Caco-2 (cell line): ENCODE results near the gene IGFBP6. TPM values are rescaled to one million over a fixed set of nuclear protein-coding genes. Genes with fewer than 3 reads are reported as not detected.
A peak's percentile ranks its signal among the peaks of the same experiment; 100 is the strongest.

Experiments used
- BruUV-seq: library from RNA; stranded (reverse); fragments of 400-500 nt; replicated peaks from 2 replicates; lab custom pipeline; 2021; lab: Mats Ljungman, UMichigan
- CTCF ChIA-PET: fragments of 300-600 bp; sonication (Branson Sonifier 250); formaldehyde crosslinking; loops from one replicate; lab custom pipeline; 2022; ENCODE audit warnings: antibody characterized with exemption; lab: Charles Lee
- POLR2A ChIA-PET: fragments of 300-600 bp; sonication (Branson Sonifier 250); formaldehyde crosslinking; loops from one replicate; lab custom pipeline; 2022; ENCODE audit warnings: antibody characterized with exemption; lab: Charles Lee
- DNase-seq, 2 experiments: peaks; one replicate each; pipeline versions ENCODE4 v3.0.0 to v3.0.0-alpha.2; 2020 to 2022
- H3K27me3 ChIP-seq: replicated peaks from 2 replicates; pipeline ENCODE4 v1.6.0; 2011; ENCODE audit warnings: low read length; ENCODE audit not compliant: control insufficient read depth, insufficient read depth
- H3K36me3 ChIP-seq: 2 replicates; pipeline ENCODE4 v1.5.1; 2011; ENCODE audit warnings: low read length; ENCODE audit not compliant: control insufficient read depth, insufficient read depth
- H3K4me1 ChIP-seq: fragments of 250-450 bp; sonication (Bioruptor Pico); 2 replicates; pipeline ENCODE4 v1.5.1; 2020; ENCODE audit warnings: mild to moderate bottlenecking
- H3K4me3 ChIP-seq: 2 replicates; pipeline ENCODE4 v1.5.1; 2011; ENCODE audit warnings: low read depth, mild to moderate bottlenecking, control low read depth, low read length
- H3K9me3 ChIP-seq: fragments of 250-450 bp; sonication (Bioruptor Pico); 2 replicates; pipeline ENCODE4 v1.5.1; 2020; ENCODE audit warnings: mild to moderate bottlenecking, moderate library complexity
- H3K27ac Mint-ChIP-seq: one replicate; pipeline ENCODE4 v1.8.0; 2022; ENCODE audit warnings: mixed read lengths; ENCODE audit not compliant: unreplicated experiment
- H3K27me3 Mint-ChIP-seq: one replicate; pipeline ENCODE4 v1.8.0; 2022; ENCODE audit warnings: mixed read lengths; ENCODE audit not compliant: insufficient read depth, unreplicated experiment
- H3K36me3 Mint-ChIP-seq: one replicate; pipeline ENCODE4 v1.8.0; 2022; ENCODE audit warnings: mild to moderate bottlenecking, mixed read lengths; ENCODE audit not compliant: insufficient read depth, unreplicated experiment
- H3K4me1 Mint-ChIP-seq: one replicate; pipeline ENCODE4 v1.8.0; 2022; ENCODE audit warnings: low read depth, mixed read lengths; ENCODE audit not compliant: unreplicated experiment
- H3K4me3 Mint-ChIP-seq: one replicate; pipeline ENCODE4 v1.8.0; 2022; ENCODE audit warnings: mild to moderate bottlenecking, moderate library complexity, mixed read lengths; ENCODE audit not compliant: unreplicated experiment
- H3K9me3 Mint-ChIP-seq: one replicate; pipeline ENCODE4 v1.8.0; 2022; ENCODE audit warnings: mixed read lengths; ENCODE audit not compliant: unreplicated experiment
- intact Hi-C: fragments of 100-400 bp; cut with micrococcal nuclease; formaldehyde crosslinking; loops from one replicate; pipeline ENCODE4 v1.10.0; 2022; ENCODE audit not compliant: unreplicated experiment
- total RNA-seq: library from RNA; stranded (reverse); gene quantifications from 2 replicates; pipeline ENCODE4 v1.2.3, GENCODE V29; 2022
- TF ChIP-seq, protein P1 (sequence below), 2 experiments: fragments of 200-600 bp in 1 of 2; IDR thresholded peaks; 1 replicate in 1 of 2; 2 replicates in 1 of 2; pipeline versions ENCODE4 v1.5.1 to v1.8.0; 2011 to 2022; ENCODE audit warnings: antibody characterized with exemption in 1 of 2, control low read depth in 1 of 2, inconsistent platforms in 1 of 2, low read depth in 1 of 2, low read length in 1 of 2, mild to moderate bottlenecking in 1 of 2, moderate library complexity in 1 of 2; ENCODE audit not compliant: insufficient read depth in 1 of 2, severe bottlenecking in 1 of 2, unreplicated experiment in 1 of 2

IGFBP6 gene
- total RNA-seq, 1 experiment from 2014 or later: 34.7 TPM

DNA sequence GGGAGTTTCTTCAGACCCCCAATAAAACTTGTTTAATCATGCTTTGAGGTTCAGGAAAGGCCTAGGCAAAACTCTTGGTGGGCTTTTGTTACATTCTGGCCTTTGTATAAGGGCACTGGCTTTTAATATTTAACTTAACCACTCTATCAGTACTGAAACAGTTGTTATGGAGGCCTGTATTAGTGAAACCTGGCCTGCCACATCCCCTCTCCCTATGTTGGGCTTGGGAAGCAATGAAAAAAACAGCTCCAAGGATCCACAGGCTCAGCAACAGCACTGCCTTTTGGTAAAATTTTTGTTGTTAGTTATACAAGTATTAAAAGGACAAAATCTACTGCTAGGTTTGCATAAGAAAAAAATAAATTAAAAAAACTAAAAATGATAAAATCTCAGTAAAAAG is 16.5 kb downstream of the IGFBP6 start:
- peak; percentile 28 to 55 for DNase-seq
- Mint-ChIP-seq H3K36me3 (peaks cover 7% of the 10 kb centered on the region), H3K4me3 (peak overlapping the region; percentile 72), H3K27ac (peak overlapping the region; percentile 17), H3K4me1 (peaks cover 5% of the 10 kb centered on the region), H3K9me3 (no peaks in the 10 kb centered on the region), H3K27me3 (no peaks in the 10 kb centered on the region)
- TF ChIP-seq, protein P1, sequence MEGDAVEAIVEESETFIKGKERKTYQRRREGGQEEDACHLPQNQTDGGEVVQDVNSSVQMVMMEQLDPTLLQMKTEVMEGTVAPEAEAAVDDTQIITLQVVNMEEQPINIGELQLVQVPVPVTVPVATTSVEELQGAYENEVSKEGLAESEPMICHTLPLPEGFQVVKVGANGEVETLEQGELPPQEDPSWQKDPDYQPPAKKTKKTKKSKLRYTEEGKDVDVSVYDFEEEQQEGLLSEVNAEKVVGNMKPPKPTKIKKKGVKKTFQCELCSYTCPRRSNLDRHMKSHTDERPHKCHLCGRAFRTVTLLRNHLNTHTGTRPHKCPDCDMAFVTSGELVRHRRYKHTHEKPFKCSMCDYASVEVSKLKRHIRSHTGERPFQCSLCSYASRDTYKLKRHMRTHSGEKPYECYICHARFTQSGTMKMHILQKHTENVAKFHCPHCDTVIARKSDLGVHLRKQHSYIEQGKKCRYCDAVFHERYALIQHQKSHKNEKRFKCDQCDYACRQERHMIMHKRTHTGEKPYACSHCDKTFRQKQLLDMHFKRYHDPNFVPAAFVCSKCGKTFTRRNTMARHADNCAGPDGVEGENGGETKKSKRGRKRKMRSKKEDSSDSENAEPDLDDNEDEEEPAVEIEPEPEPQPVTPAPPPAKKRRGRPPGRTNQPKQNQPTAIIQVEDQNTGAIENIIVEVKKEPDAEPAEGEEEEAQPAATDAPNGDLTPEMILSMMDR (IDR thresholded peaks at IDR 0.05; ENCODE audit: insufficient read depth in 1 of 2, low read depth in 1 of 2, low read length in 1 of 2, severe bottlenecking in 1 of 2, unreplicated experiment in 1 of 2): no peak
- intact Hi-C loops: no loop called here
- POLR2A ChIA-PET: no interaction called here
- H3K9me3 ChIP-seq: 0 out of 2 replicates have a peak, but pooled peaks cover 3% of the 10 kb centered on the region
- CTCF ChIA-PET: interaction anchor here (0.8 kb wide), 1 partner anchor 35 kb away, joined by 7 read pairs; the partner anchor contains the start of gene SPRYD3
- no TSS peak for BruUV-seq
- H3K27me3 ChIP-seq: no peaks in the 10 kb centered on the region
- no peak overlapping the region for H3K4me3 ChIP-seq
- H3K4me1 ChIP-seq: peaks cover 21% of the 10 kb centered on the region
- H3K36me3 ChIP-seq: no peaks in the 10 kb centered on the region

DNA sequence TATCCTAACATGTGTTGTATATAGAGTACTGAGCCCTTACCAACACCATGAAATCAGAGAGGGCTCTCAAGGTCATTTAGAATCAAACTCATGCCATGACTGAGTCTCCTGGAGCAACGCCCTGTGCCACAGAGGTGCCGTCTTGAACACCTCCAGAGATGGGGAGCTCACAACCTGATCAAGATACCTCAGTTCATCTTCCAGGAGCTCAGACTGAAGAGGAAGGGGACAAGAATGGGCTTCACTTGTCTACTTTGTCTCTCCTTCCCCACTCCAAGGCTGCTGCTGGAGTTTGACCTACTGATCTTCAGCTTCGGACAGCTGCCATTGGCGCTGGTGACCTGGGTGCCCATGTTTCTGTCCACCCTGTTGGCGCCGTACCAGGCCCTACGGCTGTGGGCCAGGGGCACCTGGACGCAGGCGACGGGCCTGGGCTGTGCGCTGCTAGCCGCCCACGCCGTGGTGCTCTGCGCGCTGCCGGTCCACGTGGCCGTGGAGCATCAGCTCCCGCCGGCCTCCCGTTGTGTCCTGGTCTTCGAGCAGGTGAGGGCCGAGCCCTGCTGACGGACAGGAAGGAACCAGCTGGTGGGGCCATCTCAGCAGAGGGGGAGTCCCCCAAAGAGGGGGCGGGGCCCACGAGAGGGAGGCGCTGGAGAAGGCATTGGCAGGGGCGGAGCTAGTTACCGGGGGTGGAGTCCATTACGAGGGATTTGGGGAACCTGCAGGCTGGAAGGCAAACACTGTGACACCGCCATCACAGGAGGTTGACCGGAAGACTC is 17.8 kb downstream of the IGFBP6 start:
- Mint-ChIP-seq H3K27me3 (no peaks in the 10 kb centered on the region), H3K4me3 (no peak overlapping the region), H3K9me3 (no peaks in the 10 kb centered on the region), H3K36me3 (peaks cover 7% of the 10 kb centered on the region), H3K4me1 (peaks cover 5% of the 10 kb centered on the region), H3K27ac (no peak overlapping the region)
- intact Hi-C loops: no loop called here
- H3K36me3 ChIP-seq: no peaks in the 10 kb centered on the region
- no peak overlapping the region for H3K4me3 ChIP-seq
- 0 out of 2 replicates have a peak, but pooled peaks cover 2% of the 10 kb centered on the region for H3K9me3 ChIP-seq
- CTCF ChIA-PET: interaction anchor here (0.6 to 0.7 kb wide), 2 partner anchors 13 to 49 kb away, joined by 3 to 4 read pairs; no protein-coding TSS in a partner anchor
- no TSS peak for BruUV-seq
- DNase-seq: peak in 1 of 2 experiments; percentile 42
- TF ChIP-seq, protein P1 (IDR thresholded peaks at IDR 0.05; ENCODE audit: insufficient read depth in 1 of 2, low read depth in 1 of 2, low read length in 1 of 2, severe bottlenecking in 1 of 2, unreplicated experiment in 1 of 2): no peak
- no peaks in the 10 kb centered on the region for H3K27me3 ChIP-seq
- peaks cover 21% of the 10 kb centered on the region for H3K4me1 ChIP-seq
- POLR2A ChIA-PET: no interaction called here

DNA sequence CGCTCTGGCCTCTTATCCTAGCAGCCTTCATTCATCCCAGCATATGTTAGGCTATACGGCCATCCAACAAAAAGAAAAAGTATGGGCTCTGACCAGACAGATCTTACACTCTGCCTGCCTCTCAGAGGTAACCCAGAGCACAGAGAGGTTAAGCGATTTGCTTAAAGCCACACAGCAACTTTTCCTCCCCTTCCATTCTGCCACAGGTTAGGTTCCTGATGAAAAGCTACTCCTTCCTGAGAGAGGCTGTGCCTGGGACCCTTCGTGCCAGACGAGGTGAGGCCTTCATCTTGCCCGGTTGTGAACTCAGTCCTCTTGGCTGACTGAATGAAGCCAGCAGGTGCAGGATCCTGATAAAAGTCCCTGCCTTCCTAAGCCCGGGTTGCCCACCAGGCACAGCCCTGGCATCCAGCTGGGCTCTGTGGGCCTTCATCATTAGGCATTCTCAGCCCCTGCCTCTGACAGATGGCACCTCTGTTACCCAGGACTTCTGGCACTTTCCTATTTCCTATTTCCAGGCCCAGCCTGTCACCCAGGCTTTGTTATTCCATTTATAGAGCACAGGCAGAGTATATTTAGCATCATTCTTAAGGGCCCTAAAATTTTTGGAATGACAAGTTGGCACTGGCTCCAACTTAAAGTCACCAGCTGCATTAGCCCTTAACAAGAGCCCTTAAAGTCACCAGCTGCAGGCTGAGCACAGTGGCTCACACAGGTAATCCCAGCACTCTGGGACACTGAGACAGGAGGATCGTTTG is 18.6 kb downstream of the IGFBP6 start:
- Histone ChIP-seq H3K27me3 (no peaks in the 10 kb centered on the region), H3K4me3 (no peak overlapping the region), H3K9me3 (no peaks in the 10 kb centered on the region), H3K4me1 (peaks cover 21% of the 10 kb centered on the region), H3K36me3 (no peaks in the 10 kb centered on the region)
- CTCF ChIA-PET: interaction anchor here (0.6 kb wide), 1 partner anchor 13 kb away, joined by 3 read pairs; no protein-coding TSS in a partner anchor
- TF ChIP-seq, protein P1 (IDR thresholded peaks at IDR 0.05; ENCODE audit: insufficient read depth in 1 of 2, low read depth in 1 of 2, low read length in 1 of 2, severe bottlenecking in 1 of 2, unreplicated experiment in 1 of 2): no peak
- Mint-ChIP-seq H3K4me3 (no peak overlapping the region), H3K27me3 (no peaks in the 10 kb centered on the region), H3K27ac (no peak overlapping the region), H3K36me3 (peaks cover 6% of the 10 kb centered on the region), H3K9me3 (no peaks in the 10 kb centered on the region), H3K4me1 (peaks cover 6% of the 10 kb centered on the region)
- no peak for DNase-seq
- no TSS peak for BruUV-seq
- POLR2A ChIA-PET: no interaction called here
- intact Hi-C loops: no loop called here
